ENCODE measurements around the gene ESR1.

The ESR1 gene

GRCh38 chr6:152166497-152166896 is 359.0 kb downstream of the ESR1 start:
- TF ChIP-seq CTCF (IDR thresholded peaks at IDR 0.05): no peak
- Mint-ChIP-seq H3K4me1 (peaks cover 13% of the 10 kb centered on the region), H3K27ac (no peak overlapping the region), H3K9me3 (peaks cover 3% of the 10 kb centered on the region), H3K4me3 (no peak overlapping the region), H3K36me3 (ENCODE audit: low read depth) (peaks cover 9% of the 10 kb centered on the region), H3K27me3 (ENCODE audit: low read depth, poor library complexity) (peaks cover 3% of the 10 kb centered on the region)
- DNase-seq: no peak

- H3K9me3 Mint-ChIP-seq: peaks cover 3% of the 10 kb centered on the region
- DNase-seq: no peak
- no peak overlapping the region for H3K27ac Mint-ChIP-seq
These were observed 359.4 kb downstream of the ESR1 start for GRCh38 chr6:152166897-152167296.

GRCh38 chr6:152167641-152168603 is 360.4 kb downstream of the ESR1 start:
- TF ChIP-seq CTCF (IDR thresholded peaks at IDR 0.05): no peak
- Mint-ChIP-seq H3K27ac (peak overlapping the region; percentile 21), H3K4me3 (no peak overlapping the region), H3K27me3 (ENCODE audit: low read depth, poor library complexity) (peaks cover 3% of the 10 kb centered on the region), H3K36me3 (ENCODE audit: low read depth) (peaks cover 9% of the 10 kb centered on the region), H3K4me1 (peaks cover 13% of the 10 kb centered on the region), H3K9me3 (peaks cover 3% of the 10 kb centered on the region)
- no peak for DNase-seq

More at GRCh38 chr6:152166897-152167296, 359.4 kb downstream of the ESR1 start:
- peaks cover 13% of the 10 kb centered on the region for H3K4me1 Mint-ChIP-seq
- H3K36me3 Mint-ChIP-seq (ENCODE audit: low read depth): peaks cover 9% of the 10 kb centered on the region
- H3K27me3 Mint-ChIP-seq (ENCODE audit: low read depth, poor library complexity): peaks cover 3% of the 10 kb centered on the region
- no peak overlapping the region for H3K4me3 Mint-ChIP-seq
- no peak for TF ChIP-seq CTCF (IDR thresholded peaks at IDR 0.05)

DNA sequence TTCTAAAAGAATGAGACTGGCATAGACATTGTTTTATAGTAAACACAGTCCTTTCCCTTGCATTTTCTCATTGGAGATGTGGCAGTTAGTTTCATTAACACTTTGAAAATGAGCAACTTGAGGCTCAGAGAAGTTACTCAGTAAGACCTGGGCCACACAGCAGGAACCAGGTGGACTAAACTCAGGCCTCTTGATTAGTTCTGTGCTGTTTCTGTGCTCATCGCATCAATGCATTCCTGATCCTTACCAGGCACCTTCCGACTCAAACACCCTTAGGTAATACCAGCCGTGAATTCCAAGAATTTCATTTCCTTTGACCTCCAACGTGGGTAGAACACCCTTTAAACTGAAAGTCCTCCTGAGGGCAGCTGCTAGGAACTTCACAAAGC is 362.8 kb downstream of the ESR1 start:
- H3K4me1 Mint-ChIP-seq: peaks cover 13% of the 10 kb centered on the region
- DNase-seq: no peak
- H3K27ac Mint-ChIP-seq: no peak overlapping the region
- peaks cover 3% of the 10 kb centered on the region for H3K27me3 Mint-ChIP-seq (ENCODE audit: low read depth, poor library complexity)
- H3K9me3 Mint-ChIP-seq: peaks cover 3% of the 10 kb centered on the region
- H3K4me3 Mint-ChIP-seq: no peak overlapping the region
- H3K36me3 Mint-ChIP-seq (ENCODE audit: low read depth): peaks cover 9% of the 10 kb centered on the region
- TF ChIP-seq CTCF (IDR thresholded peaks at IDR 0.05): no peak

DNA sequence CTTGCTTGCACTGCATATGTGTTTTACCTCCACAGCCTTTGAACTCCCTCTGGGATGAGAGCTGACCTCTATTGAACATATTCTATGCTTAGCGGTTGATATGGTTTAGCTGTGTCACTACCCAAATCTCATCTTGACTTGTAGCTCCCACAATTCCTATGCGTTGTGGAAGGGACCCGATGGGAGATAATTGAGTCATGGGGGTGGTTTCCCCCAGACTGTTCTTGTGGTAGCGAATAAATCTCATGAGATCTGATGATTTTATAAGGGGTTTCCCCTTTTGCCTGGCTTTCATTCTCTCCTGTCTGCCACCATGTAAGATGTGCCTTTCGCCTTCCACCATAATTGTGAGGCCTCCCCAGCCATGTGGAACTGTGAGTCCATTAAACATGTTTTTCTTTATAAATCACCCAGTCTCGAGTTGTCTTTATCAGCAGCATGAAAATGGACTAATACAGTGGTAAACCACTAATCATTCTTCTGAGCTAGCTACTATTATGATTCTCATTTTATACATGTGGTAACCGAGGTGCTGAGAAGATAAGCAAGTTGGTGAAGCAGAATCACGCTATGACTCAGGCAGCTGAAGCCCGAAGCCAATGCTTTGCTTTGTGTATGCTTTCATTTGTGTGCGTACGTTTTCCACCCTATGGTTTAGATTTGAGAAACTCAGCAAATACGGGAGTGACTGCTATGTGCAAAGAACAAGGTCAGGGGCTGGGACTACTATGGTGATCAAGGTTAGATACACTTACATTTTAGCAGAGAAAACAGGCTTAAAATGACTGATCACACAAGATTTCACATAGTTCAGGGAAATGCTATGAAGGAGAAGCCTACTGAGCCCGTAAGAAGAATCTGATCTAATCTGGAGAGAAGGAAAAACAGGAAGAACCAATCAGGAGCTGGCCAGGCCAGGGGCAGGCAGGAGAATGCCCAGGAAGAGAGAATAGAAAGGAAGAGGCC is 363.5 kb downstream of the ESR1 start:
- H3K27ac Mint-ChIP-seq: peak overlapping the region; percentile 11
- H3K36me3 Mint-ChIP-seq (ENCODE audit: low read depth): peaks cover 14% of the 10 kb centered on the region
- H3K9me3 Mint-ChIP-seq: peaks cover 3% of the 10 kb centered on the region
- peaks cover 3% of the 10 kb centered on the region for H3K27me3 Mint-ChIP-seq (ENCODE audit: low read depth, poor library complexity)
- no peak for DNase-seq
- no peak overlapping the region for H3K4me3 Mint-ChIP-seq
- peaks cover 13% of the 10 kb centered on the region for H3K4me1 Mint-ChIP-seq
- no peak for TF ChIP-seq CTCF (IDR thresholded peaks at IDR 0.05)
